Aorta (tissue), 5 donors: ENCODE measurements around the gene NLGN3. TPM values are rescaled to one million over a fixed set of nuclear protein-coding genes. Genes with fewer than 3 reads are reported as not detected.

Source experiments
- ATAC-seq: fragments of 200-7000 bp; cut with Tn5 transposase; one replicate; pipeline ENCODE4 v1.9.1; 2022; ENCODE audit warnings: moderate library complexity; ENCODE audit not compliant: low FRiP score
- DNase-seq, 2 donors: peaks; one replicate each; pipeline ENCODE4 v3.0.0-alpha.2; 2020
- H3K27ac ChIP-seq, 2 donors: one replicate each; pipeline ENCODE4 v1.5.1; 2013; ENCODE audit warnings: low read length in 2 of 2, mild to moderate bottlenecking in 2 of 2, moderate library complexity in 2 of 2, control low read depth in 1 of 2, inconsistent platforms in 1 of 2, low read depth in 1 of 2
- H3K27me3 ChIP-seq, 2 donors: one replicate each; pipeline ENCODE4 v1.6.1; 2013; ENCODE audit warnings: control low read depth in 1 of 2, low read length in 1 of 2, mild to moderate bottlenecking in 1 of 2, moderate library complexity in 1 of 2; ENCODE audit not compliant: insufficient read depth in 2 of 2, control insufficient read depth in 1 of 2
- H3K36me3 ChIP-seq, 2 donors: one replicate each; pipeline ENCODE4 v1.6.1; 2013; ENCODE audit warnings: control low read depth in 1 of 2, low read length in 1 of 2, mild to moderate bottlenecking in 1 of 2; ENCODE audit not compliant: insufficient read depth in 2 of 2, control insufficient read depth in 1 of 2
- H3K4me1 ChIP-seq, 2 donors: one replicate each; pipeline ENCODE4 v1.6.1; 2013; ENCODE audit warnings: low read length in 2 of 2, control low read depth in 1 of 2, mild to moderate bottlenecking in 1 of 2, moderate library complexity in 1 of 2; ENCODE audit not compliant: insufficient read depth in 2 of 2, control insufficient read depth in 1 of 2
- H3K4me3 ChIP-seq, 2 donors: one replicate each; pipeline ENCODE4 v1.5.1; 2013; ENCODE audit warnings: low read length in 2 of 2, control low read depth in 1 of 2, mild to moderate bottlenecking in 1 of 2
- H3K9me3 ChIP-seq: one replicate; pipeline ENCODE4 v1.6.1; 2013; ENCODE audit warnings: mild to moderate bottlenecking, low read length; ENCODE audit not compliant: control insufficient read depth
- WGBS, 2 donors: extraction: QIAGEN DNeasy Blood & Tissue Kit; methylation state at CpG; one replicate each; pipeline ENCODE4 v1.1.7; 2013; 5-methylcytosine and 5-hydroxymethylcytosine counted together
- intact Hi-C, 2 donors: fragments of 100-400 bp; cut with DNase I; formaldehyde crosslinking; loops; one replicate each; pipeline versions ENCODE4 v1.14.2 to v1.15.0; 2022
- polyA plus RNA-seq, 2 donors: library from polyadenylated mRNA; stranded (reverse); fragments of 200-250 nt; gene quantifications; one replicate each; pipeline ENCODE4 v1.2.3, GENCODE V29; 2013
- total RNA-seq, 2 donors: library from RNA; stranded (reverse); fragmentation: NEBNext Ultra II Directional; extraction: Animal tissue kit (Norgen Biotek cat#: 25700); gene quantifications; one replicate each; pipeline ENCODE4 v1.2.1, GENCODE V29; 2021
- donor health status: healthy with polysubstance abuse.
- donor health status: Bipolar disorder and iron deficiency.
- donor health status: DM: no; HTN: no; CAD: no.
- donor health status: DM: no; HTN: no; CAD: no.
- donor health status: DM: yes; HTN: yes; CAD: no.

Gene NLGN3
- total and polyA plus RNA-seq, 4 donors: 0.63 to 4.5 (median 1.3) TPM

- Histone ChIP-seq H3K27me3 (no peaks in the 10 kb centered on the region), H3K36me3 (no peaks in the 10 kb centered on the region), H3K27ac (no peak within 1 kb of the TSS), H3K9me3 (no peaks in the 10 kb centered on the region), H3K4me1 (no peaks in the 10 kb centered on the region), H3K4me3 (no peak within 1 kb of the TSS)
- WGBS, 2 donors: 50 to 72% methylated on average over 7 to 8 of the region's 8 CpGs
- intact Hi-C loops: no loop called here
- DNase-seq (no peak), ATAC-seq (peak; percentile 36)
These were observed 33.3 kb upstream of the NLGN3 start, which contains the start of gene IL2RG for GRCh38 chrX:71111141-71111843. IL2RG (minus strand) TSS chrX:71111577; CDS start chrX:71111539, 38 bp downstream.

GRCh38 chrX:71111921-71112431, 32.7 kb upstream of the NLGN3 start:
- WGBS, 2 donors: 50 to 62% methylated on average over 5 of the region's 5 CpGs
- Histone ChIP-seq H3K36me3 (no peaks in the 10 kb centered on the region), H3K27me3 (no peaks in the 10 kb centered on the region), H3K4me1 (no peaks in the 10 kb centered on the region), H3K27ac (no peak overlapping the region), H3K4me3 (no peak overlapping the region), H3K9me3 (no peaks in the 10 kb centered on the region)
- intact Hi-C loops: no loop called here
- no peak for DNase-seq
- no peak for ATAC-seq

- 79 to 80% methylated on average over 10 of the region's 10 CpGs for WGBS, 2 donors
- no peaks in the 10 kb centered on the region for H3K4me1 ChIP-seq
- no peaks in the 10 kb centered on the region for H3K27me3 ChIP-seq
- ATAC-seq (no peak), DNase-seq (no peak)
- no peak overlapping the region for H3K27ac ChIP-seq
- H3K4me3 ChIP-seq: no peak overlapping the region
- intact Hi-C loops: no loop called here
- H3K9me3 ChIP-seq: no peaks in the 10 kb centered on the region
- peaks cover 0 to 6% of the 10 kb centered on the region in 2 donors for H3K36me3 ChIP-seq
These were observed 27.3 kb upstream of the NLGN3 start for GRCh38 chrX:71117358-71117757.

- 1 to 28% methylated on average over 56 of the region's 56 CpGs for WGBS, 2 donors
- Histone ChIP-seq H3K36me3 (peaks cover 2 to 6% of the 10 kb centered on the region in 2 donors), H3K27ac (no peak within 1 kb of the TSS), H3K4me1 (no peaks in the 10 kb centered on the region), H3K4me3 (peak within 1 kb of the TSS; percentile 37 to 79), H3K27me3 (no peaks in the 10 kb centered on the region), H3K9me3 (no peaks in the 10 kb centered on the region)
- intact Hi-C loops: no loop called here
- DNase-seq (peak; percentile 88 to 93), ATAC-seq (peak; percentile 93)
These were observed 26.3 kb upstream of the NLGN3 start, which contains the start of gene MED12 for GRCh38 chrX:71118032-71118984. MED12 (plus strand) TSS chrX:71118596; CDS start chrX:71118755, 159 bp downstream.

- Histone ChIP-seq H3K9me3 (no peaks in the 10 kb centered on the region), H3K36me3 (peaks cover 2 to 6% of the 10 kb centered on the region in 2 donors), H3K27me3 (no peaks in the 10 kb centered on the region), H3K4me1 (no peaks in the 10 kb centered on the region), H3K4me3 (peak overlapping the region; percentile 37 to 79), H3K27ac (no peak overlapping the region)
- DNase-seq: no peak
- intact Hi-C loops: no loop called here
- ATAC-seq: peak; percentile 27
- 0 to 25% methylated on average over 16 to 17 of the region's 17 CpGs for WGBS, 2 donors
These were observed 25.6 kb upstream of the NLGN3 start for GRCh38 chrX:71118985-71119535.

- DNase-seq (no peak), ATAC-seq (no peak)
- 75 to 77% methylated on average over 12 of the region's 12 CpGs for WGBS, 2 donors
- peaks cover 0 to 8% of the 10 kb centered on the region in 2 donors for H3K36me3 ChIP-seq
- no peaks in the 10 kb centered on the region for H3K27me3 ChIP-seq
- no peak overlapping the region for H3K27ac ChIP-seq
- H3K4me3 ChIP-seq: no peak overlapping the region
- H3K9me3 ChIP-seq: no peaks in the 10 kb centered on the region
- no peaks in the 10 kb centered on the region for H3K4me1 ChIP-seq
- intact Hi-C loops: no loop called here
These were observed 16.3 kb upstream of the NLGN3 start for GRCh38 chrX:71128166-71128833.

- H3K9me3 ChIP-seq: no peaks in the 10 kb centered on the region
- no peaks in the 10 kb centered on the region for H3K4me1 ChIP-seq
- intact Hi-C loops: no loop called here
- peak; percentile 62 for ATAC-seq
- no peak overlapping the region for H3K27ac ChIP-seq
- DNase-seq: peak; percentile 77 to 87
- WGBS, 2 donors: 32 to 36% methylated on average over 18 of the region's 18 CpGs
- no peaks in the 10 kb centered on the region for H3K27me3 ChIP-seq
- H3K4me3 ChIP-seq: no peak overlapping the region
- H3K36me3 ChIP-seq: peaks cover 0 to 8% of the 10 kb centered on the region in 2 donors
These were observed 15.5 kb upstream of the NLGN3 start for GRCh38 chrX:71128915-71129765.
